Head of caudate nucleus (tissue), 42 donors: Measurements from ENCODE around the gene SLC4A1.
"Not testable (repeated sequence)": the region's sequence is repeated elsewhere in the genome, so short reads cannot be mapped to it uniquely, and the experiment has no call there.

Source experiments
- DNase-seq, 42 donors: peaks; one replicate each; pipeline versions ENCODE4 v3.0.0 to v3.0.0-alpha.2; 2020 to 2021; ENCODE audit warnings: mixed read lengths in 7 of 42
- intact Hi-C: fragments of 100-400 bp; cut with DNase I; formaldehyde crosslinking; loops from one replicate; pipeline ENCODE4 v1.15.0; 2022

SLC4A1 gene

DNA sequence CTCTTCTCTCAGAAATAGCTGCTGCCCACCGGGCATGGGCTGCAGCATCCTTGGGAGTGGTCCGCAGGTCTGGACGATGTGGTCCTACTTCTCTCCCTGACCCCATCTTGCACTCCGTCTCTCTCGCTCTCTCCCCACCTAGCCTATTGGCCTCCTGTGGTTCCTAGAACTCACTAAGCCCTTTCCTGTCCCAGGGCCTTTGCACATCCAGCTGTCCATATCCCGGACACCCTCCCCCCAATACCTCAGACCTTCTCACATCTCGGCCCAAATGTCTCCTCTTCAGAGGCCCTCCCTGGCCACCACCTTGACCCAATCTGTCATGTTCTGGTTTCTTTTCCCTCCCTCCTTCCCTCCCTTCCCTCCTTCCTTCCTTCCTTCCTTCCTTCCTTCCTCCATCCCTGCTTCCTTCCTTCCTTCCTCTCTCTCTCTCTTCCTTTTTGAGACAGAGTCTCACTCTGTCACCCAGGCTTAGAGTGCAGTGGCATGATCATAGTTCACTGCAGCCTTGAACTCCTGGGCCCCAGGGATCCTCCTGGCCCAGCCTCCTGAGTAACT is 4.5 kb downstream of the SLC4A1 start:
- DNase-seq, result no peak
- intact Hi-C loops, result no loop called here

DNA sequence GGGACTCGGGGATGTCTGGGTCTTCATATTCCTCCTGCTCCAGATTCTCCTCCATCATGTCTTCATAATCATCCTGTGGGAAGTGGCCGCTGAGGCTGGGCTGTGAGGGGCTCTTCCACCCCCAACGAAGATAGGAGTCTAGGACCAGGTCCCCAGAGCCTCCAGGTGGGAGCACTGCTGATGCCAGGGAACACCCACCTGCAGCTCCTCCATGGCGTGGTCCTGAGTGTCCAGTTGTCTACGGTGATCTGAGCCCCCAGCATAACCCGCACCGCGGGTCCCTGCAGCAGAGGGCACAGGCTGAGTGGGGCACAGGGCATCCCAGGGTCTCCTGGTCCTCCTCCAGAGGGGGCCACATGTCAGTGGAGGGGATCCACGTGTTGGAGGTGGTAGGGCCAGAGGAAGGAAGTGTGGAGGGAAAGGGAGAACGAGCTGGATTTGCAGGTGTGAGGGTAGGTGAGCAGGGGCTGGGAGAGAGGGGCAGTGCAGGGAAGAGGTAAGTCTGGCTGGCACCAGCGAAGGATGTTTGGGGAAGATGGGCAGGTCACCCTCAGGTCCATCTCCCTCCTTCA is 5.2 kb downstream of the SLC4A1 start:
- intact Hi-C loops, result no loop called here
- DNase-seq, result no peak

DNA sequence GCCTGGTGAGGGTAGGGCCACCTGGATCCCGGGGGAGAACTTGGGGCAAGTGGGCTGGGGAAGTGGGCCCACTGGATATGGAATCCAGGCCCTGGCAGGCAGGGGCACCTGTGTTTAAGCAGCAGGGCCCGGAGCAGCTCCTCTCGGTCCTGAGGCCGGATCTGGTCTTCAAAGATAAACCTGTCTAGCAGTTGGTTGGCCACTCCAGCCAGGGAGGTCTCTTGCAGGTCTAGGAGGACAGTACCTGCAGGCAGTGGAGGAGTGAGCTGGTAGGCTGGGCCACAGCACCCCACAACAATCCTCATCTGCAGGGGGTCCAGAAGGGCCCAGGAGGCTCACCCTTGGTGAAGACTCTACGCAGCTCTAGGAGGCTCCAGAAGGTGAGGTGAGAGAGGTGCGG is 7.6 kb downstream of the SLC4A1 start:
- intact Hi-C loops, result no loop called here

DNA sequence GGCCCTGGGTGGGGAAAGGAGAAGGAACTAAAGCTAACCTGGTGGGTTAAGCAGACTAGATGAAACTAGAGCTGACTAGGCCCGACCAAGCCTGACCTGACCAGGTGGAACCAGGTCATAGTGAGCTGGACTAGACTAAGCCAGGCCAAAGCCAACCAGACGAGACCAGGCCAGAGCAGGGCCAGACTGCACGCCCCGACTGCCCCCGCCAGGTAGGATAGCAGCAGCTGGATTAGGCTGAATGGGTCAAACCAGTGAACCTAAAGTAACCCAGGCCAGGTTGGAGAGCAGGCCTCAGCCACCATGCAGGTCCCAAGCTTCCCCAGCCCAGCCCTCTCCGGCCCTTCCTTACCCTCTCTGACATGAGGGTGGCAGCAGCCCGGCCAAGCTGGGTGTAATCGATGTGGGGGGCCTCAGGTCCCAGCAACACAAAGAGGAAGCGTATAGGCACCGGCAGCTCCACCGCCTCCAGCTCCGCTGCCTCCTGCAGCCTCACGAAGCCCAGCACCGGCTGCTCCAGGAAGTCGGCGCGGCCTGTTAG is 9.1 kb downstream of the SLC4A1 start:
- intact Hi-C loops, result no loop called here

More for the DNA sequence above, 7.6 kb downstream of the SLC4A1 start:
- no peak for DNase-seq

DNA sequence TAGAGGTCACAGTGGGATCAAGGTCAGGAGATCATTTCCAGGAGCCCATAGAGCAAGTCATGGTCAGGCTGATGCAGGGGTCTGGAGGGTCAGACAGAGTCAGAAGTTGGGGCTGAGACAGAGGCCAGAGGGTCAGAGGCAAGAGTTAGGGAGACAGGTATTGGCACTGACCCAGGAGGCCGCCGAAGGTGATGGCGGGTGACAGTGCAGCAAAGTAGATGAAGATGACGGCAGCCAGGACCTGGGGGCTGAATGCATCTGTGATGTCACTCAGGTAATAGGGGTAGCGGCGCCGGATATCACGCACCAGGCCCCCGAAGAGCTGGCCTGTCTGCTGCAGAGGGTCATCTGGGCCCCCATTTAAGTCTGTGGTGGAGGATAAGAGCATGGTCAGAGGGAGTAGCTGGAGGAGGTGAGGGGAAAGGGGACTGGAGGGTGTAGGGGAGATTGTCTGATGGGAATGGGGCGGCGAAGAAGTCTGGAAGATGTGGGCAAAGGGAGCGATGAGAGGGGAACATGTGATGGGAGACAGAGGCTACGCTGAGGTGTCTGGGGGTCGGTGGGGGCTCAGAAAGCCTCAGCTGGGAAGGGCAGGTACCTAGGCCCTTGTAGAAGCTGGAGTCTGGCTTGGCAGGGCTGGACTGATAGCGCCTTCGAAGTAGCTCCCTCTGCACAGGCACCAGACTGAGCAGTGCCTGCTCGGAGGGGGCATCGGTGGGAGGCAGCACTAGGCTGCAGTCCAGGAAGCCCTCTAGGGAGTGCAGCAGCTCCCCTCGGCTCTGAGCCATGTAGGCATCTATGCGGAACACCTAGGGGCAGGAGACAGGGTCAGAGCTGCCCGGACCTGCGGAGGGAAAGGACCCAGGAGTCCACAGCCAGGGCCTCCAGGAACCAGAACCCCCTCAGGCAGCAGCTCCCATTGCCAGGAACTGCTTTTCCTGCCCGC is 9.8 kb downstream of the SLC4A1 start:
- no peak for DNase-seq
- intact Hi-C loops, result no loop called here

More for the DNA sequence above, 9.1 kb downstream of the SLC4A1 start:
- DNase-seq, result no peak

DNA sequence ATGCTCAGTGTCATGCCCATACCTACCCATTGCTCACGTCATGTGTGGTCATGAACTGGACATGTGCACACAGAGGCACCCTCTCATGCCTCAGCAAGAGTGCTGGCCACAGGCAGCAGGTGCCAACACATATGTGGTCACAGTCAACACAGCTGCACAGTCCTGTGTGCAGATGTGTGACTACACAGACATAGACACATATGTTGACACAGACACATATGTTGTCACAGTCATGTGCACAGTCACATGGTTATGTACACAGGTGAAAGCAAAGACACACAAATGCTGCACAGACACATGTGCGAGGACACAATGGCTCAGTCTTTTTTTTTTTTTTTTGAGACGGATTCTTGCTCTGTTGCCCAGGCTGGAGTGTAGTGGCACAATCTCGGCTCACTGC is 11.3 kb downstream of the SLC4A1 start:
- intact Hi-C loops, result no loop called here
- DNase-seq, result no peak

DNA sequence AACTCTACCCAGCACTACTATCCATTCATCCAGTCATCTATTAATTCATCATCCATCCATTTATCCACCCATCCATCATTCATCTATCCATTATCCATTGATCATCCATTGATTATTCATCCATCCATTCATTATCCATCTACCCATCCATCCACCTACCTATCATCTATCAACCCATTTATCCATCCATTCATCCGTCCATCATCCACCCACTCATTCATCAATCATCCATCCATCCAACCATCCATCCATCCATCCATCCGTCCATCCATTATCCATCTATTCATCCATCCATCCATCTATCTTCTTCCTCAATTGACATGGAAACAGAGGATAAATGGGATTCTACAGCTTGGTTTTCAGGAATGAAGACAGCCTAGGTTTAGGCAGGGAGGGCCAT is 12.0 kb downstream of the SLC4A1 start:
- intact Hi-C loops, result no loop called here
- no peak for DNase-seq

DNA sequence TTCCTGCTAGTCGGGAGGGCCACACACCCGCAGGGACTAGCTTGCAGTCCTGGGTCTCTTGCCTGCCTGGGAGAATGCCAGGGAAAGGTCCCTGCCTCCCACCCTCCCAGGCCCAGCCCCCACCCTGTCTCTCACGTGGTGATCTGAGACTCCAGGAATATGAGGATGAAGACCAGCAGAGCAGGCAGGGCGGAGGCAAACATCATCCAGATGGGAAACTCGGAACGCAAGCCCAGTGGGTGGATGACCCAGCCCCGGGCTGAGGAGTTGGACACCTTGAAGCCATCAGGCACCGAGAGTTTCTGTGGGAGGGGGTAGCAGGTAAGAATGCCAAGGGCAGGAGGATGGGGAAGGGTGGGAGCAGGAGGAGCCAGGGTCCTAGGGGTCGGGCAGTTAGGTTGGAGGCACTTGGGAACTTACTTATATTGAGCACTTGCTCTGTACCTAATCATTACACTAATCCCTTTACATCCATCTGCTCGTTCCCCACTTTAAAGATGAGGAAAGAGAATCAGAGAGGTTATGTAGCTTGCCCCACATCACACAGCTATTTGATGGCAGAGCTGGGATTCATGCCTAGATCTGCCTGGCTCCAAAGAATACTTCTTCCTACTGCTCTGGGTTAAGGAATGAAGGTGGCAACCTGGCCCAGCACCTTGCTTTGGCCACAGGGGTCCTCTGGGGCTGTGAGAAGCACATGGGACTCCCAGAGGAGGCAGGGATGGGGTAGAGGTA is 13.4 kb downstream of the SLC4A1 start:
- no peak for DNase-seq
- intact Hi-C loops, result no loop called here

DNA sequence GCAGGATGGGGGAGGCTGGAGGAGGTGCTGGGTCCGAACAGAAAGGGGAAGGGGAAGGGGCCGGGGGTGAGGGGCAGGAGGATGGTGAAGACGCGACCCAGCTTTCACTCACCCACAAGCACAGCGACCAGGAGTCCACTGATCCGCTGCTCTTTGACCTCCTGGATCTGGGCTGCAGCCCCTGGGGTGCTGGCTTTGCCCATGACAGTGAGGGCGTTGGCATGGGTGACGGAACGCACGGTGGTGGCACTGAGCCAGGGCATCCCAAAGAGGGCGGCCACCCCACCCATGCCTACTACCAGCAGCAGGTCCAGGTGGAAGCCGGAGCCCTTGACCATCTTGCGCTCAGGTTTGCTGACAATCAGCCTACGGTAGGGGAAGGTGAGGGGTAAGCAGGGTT is 14.9 kb downstream of the SLC4A1 start:
- intact Hi-C loops, result no loop called here
- DNase-seq, result no peak

DNA sequence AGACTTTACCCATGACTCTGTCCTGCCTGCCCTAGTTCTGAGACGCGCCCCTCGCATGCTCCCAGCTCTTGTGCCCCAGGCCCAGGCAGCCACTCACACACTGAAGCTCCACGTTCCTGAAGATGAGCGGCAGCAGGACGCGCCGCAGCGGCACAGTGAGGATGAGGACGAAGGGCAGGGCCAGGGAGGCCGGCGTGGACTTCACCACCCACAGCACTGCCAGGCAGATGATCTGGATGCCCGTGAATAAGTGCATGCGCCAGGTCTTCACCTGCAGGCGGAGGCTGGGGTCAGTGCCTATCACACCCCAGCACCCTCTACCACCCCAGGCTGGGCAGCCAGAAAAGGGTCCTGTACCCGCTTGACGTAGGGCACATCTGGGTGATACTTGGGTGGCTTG is 16.9 kb downstream of the SLC4A1 start:
- DNase-seq, result no peak
- intact Hi-C loops, result no loop called here

DNA sequence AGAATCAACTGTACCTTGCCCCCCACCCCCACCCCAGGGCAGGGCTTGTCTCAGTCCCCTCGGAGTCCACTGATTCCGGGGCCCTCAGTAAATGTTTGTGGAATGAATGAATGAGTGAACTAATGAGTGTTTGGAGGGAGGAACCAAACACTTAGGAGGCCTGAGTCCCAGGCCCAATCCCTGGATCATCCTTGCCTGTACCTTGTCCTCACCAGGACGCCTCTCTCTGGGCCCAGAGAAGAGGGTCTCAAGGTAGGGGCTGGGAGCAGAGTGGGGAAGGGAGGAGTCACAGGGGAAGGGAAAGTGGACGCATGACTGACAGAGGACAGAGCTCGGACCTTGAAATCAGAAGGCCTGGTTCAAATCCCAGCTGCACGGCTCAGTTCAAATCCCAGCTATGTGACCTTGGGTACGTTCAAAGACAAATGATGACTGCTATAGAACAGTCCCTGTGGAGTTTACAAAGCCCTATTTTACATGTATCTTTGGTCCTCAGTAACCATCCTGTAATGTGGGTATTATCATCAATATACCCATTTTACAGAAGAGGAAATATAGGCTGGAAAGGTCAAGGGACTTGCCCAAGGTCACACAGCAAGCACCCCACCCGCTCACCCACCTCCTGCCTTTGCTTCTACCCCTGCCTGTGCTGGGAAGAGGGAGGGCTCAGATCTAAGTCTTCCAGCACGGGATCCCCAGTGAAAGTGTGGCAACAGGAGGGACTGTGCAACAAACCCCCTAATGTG is 18.3 kb downstream of the SLC4A1 start:
- no peak for DNase-seq
- intact Hi-C loops, result no loop called here

DNA sequence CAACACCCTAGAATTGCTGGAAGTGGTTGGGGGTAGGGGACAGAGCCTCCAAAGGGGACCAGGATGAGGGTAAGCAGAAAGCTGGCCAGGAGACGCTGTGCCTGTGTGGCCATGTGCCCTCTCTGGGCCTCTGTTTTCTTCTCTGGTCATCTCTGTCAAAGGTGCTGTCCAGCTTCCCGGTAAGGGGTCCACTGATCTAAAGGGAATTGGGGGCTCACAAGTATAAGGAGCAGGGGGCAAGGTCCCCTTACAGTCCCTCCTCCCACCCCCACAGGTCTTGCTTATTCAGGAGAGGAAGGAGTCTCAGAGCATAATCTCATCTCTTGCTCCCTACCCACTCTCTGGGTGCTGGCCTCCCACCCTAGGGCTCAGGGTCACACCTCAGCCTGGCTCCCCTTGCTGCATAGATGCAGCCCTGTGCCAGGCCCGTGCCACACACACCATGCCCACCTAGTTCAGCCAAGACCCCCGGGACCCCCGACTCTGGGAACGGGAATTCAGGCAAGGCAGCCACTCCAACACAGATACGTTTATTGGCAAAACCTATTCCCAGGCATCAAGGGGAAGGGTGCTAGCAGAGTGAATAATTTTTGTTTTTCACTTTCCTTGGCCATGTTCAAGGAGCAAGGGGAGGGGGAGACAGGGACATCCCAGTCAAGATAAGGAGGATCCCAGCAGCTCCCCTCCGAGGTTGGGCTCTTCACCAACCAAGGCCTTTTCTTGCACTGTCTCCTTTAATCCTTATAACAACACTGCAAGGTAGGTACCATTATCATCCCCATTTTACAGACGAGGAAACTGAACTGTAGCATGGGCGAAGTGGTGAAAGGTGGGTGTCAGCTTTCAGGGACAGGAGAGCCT is 19.8 kb downstream of the SLC4A1 start:
- intact Hi-C loops, result no loop called here

DNA sequence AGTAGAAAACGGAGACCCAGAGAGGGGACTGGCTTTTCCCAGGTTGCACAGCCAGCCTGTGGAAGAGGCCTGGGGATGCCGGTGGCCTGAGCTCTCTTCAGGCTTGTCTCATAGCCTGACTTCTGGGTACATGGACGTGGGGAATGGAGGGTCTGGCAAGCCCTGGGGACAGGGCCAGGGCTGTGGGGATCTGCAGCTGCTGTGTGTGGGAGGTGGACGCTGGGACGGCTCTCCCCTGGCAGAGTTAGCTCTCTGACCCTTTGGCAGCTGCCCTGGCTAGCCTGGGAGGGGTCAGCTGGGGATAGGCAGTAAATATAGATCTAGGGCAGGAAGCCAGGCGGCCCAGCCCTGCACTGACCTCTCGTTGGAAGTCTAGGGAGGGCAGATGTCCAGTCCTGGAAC is 20.5 kb downstream of the SLC4A1 start:
- no peak for DNase-seq
- intact Hi-C loops, result no loop called here

More for the DNA sequence above, 19.8 kb downstream of the SLC4A1 start:
- DNase-seq, result no peak

DNA sequence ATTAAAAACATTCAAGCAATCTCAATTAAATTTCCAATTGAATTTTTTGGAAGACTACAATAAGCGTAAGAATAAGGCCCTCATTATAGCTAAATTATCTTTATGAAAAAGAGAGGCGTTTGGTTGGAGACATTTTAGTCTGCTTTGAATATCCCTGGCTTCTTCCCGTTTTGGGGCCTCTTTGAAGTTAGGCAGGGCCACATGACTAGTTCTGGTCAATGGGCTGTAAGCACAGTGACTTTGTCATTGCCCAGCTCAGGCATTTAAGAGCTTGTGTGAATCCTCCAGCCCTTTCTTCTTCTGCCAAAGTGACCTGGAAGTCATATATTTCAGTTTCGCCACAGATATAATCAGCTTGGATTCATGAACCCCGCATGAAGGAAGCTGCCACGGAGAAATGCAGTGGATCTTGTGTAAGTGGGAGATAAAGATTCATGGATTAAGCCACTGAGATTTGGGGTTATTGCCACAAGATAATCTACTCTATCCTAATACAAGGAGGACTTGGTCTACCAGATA is 26.8 kb downstream of the SLC4A1 start:
- intact Hi-C loops, result no loop called here
- DNase-seq, result peak in 9 of 42 donors; percentile 7 to 29 (median 14)

DNA sequence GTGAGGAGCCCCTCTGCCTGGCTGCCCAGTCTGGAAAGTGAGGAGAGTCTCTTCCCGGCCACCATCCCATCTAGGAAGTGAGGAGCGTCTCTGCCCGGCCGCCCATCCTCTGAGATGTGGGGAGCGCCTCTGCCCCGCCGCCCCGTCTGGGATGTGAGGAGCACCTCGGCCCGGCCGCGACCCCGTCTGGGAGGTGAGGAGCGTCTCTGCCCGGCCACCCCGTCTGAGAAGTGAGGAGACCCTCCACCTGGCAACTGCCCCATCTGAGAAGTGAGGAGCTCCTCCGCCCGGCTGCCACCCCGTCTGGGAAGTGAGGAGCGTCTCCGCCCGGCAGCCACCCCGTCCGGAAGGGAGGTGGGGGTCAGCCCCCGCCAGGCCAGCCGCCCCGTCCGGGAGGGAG is 30.0 kb downstream of the SLC4A1 start:
- DNase-seq, intact Hi-C loops: not testable (repeated sequence)

DNA sequence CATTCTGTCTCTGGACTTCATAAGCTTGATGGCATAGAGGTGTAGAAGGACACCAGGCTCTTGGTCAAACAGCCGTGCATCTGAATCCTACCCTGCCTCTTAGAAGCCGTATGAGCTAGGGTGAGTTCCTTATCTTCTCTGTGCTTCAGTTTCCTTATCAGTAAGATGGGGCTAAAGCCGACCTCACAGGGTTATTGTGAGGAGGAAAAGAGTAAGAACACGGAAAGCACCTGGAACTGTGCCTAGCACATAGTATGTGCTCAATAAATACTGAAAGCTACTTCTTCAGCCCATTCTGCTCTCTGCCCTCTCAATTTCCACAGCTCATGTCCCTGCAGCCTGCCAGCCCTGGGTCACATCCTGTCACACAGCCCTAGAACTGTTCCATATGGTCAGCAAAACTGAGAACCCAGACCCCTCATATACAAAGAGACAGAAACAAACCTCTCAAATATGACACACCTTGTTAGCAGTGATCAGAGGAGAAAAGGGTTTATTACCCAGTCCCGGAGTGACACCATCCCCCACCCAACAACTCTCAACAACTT is 31.4 kb downstream of the SLC4A1 start:
- intact Hi-C loops, result no loop called here
- no peak for DNase-seq

DNA sequence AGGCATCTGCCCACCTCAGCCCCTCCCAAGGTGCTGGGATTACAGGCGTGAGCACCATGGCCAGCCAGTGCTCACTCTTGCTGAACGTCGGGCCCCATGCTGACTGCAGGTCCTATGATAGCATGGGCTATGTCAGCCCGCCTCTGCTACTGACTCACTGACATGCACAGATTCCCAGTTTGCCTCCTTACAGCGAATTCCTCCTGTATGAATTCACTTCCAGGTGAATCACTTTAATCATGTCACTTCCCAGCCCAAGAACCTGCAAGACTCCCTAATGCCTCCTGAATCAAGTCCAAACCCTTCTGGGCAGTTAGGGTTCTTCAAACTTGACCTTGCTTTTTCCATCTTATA is 32.4 kb downstream of the SLC4A1 start:
- intact Hi-C loops, result no loop called here
- DNase-seq, result no peak
